SIG-M5 (cell line): Measurements from ENCODE around the gene NFYC.

Source experiments
- DNase-seq: peaks from one replicate; lab custom pipeline; 2025; lab: John Stamatoyannopoulos, UW

The NFYC gene

DNA sequence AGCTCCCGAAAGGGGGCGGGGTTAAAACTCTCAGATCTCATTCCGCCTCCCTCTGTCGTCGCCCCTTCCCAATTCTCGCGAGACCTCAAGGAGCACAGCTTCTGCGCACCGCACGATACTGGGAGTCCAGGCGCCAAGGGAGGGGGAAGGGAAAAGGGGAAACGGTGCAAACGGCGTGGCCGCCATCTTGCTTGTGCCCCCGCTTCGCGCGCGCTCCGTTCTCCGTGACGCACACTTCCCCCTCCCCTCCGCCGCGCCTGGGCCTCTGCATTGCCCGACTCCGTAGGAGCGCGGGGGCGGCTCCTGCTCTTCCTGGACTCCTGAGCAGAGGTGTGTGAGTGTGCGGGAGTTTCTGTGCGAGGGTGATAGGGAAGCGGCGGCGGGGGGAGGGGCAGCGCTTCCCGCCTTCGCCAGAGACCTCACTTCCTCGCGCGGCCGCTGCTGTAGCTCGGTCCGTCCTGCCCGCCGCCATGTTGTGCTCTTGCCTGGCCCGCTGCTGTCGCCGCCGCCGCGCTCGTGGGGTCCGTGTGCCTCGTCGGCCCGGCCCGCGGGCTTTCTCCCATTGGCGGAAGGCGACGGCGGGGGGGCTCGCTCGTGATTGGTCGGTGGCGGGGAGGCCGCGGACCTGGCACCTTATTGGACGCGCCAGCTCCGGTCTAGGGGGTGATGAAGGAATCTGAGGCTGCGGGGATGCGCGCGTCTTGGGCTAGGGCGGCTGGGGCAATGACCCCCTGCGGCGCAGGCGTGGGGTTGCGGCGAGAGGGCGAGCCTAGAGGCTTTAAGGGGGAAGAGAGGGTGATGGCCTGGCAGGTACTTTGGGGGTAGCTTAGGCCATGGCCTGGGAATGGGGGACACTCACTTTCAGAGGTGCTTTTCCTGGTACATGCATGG lies at the start of gene NFYC:
Gene NFYC (plus strand): TSS at position 167 of the 891 bp plus-strand sequence. CDS start 47,140 bp downstream, outside the sequence.
- DNase-seq = peak; percentile 65

DNA sequence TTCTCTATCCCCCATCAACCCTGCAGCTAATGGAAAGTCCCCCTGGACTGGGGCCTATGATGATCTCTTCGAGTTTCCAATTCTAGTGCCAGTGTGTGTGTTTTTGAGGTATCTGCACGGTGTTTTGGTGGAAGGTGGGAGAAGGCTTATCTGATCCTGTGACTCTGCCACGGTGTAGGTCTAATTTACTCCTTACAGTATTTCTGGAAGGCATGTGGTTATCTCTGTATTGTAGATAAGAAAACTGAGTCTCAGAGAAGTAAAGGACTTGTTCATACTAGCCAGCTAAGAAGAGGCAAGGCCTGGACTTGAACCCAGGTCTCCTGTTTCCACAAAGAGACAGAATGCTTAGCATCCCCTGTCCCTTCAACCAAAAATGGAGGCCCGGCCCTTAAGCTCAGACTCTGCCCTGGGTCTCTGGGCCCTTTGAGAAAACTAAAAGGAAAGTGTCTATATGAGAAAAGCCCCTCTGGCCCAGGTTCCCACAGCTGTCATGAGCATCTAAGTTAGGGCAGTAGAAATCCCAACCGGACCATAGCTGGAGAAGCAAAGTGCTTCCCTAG lies 46.3 kb upstream of the NFYC start:
- DNase-seq = no peak

GRCh38 chr1:40646315-40646714 lies 45.2 kb upstream of the NFYC start:
- DNase-seq = no peak

- no peak for DNase-seq
These were observed 43.3 kb upstream of the NFYC start for GRCh38 chr1:40648200-40648599.

DNA sequence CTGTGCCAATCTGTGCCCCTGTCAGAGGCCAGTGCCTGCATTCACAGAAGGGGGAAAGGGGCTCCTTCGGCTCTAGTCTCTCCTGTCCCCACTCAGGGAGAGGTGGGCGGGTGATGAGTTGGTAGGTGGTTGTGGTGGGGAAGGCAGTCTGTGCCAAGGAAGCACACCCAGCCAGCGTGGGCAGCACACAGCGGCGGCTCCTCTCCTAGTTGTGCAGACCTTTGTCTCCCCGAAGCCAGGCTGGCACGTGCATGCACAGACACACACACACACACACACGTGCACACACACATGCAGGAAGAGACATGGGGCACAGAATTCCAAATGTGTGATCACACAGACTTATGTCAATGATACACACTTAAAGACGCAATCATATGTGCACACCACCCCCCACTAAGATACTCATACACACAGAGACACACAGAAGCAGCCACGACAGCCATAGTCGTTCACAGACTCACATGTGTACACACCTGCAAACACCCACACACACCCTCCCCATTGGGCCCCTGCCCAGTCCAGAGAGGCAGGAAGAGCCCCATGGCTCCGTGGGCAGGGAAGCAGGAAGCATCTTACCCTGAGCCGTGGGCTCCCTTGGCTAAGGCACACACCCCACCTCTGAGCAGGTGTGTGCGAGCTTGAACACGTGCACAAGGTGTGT lies 42.4 kb upstream of the NFYC start:
- DNase-seq = no peak

DNA sequence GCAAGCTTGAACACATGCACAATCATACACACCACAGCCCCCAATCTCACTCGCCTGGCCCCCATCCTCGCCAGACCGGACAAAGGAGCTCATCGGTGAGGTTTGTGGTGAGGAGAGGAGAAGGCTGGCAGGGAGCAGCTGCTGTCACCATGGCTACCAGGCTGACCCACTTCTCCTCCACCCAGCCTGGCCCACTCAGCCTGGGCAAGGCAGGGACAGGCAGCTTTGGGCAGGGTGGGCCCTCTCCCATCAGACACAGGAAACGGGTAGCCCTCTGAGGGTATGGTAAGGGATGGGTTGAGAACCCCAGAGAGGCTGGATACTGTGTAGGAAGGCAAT lies 41.9 kb upstream of the NFYC start:
- no peak for DNase-seq

DNA sequence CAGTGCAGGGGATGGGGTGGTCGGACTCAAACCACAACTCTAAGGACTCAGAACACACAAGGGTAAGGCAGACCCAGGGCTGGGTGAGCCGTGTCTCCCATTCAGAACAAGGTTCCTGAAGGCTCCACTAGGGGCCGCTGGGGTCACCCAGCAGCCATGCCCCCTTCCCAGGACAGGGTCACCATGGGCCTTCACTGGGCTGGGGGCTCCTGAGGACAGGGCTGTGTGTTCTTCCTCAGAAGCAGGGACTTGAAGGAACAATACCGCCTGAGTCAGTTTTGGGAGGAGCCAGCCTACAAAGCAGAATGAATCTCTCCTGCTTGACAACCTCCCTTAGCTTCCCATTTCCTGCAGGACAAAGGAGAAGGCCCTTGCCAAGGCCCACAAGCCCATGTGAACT lies 41.4 kb upstream of the NFYC start:
- no peak for DNase-seq

DNA sequence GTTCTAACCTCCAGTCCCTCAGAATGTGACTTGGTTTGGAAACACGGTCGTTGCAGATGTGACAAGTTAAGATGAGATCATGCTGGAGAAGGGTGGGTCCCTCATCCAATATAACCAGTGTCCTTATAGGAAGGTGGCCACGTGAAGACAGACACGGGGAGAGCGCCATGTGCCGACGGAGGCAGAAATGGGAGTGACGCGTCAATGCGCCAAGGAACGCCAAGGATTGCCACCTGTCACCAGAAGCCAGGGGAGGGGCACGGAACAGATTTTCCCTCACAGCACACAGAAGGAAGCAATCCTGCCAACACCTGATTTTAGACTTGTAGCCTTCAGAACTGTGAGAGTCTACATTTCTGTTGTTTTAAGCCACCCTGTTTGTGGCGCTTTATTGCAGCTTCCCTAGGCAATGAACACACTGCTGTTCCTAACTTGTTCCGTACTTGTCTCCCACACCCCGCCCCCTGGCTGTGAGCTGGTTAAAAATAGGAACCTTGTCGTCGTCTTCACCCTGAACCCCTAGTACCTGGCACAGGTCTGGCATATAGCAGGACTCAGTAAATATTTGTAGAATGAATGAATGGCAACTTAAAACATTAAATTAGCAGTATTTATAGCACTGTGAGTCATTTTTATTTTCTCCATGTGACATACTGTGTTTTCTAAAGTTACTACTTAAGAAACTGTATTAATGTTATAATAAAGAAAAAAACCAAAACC lies 40.2 kb upstream of the NFYC start:
- DNase-seq = no peak

GRCh38 chr1:40652468-40652867 lies 39.0 kb upstream of the NFYC start:
- no peak for DNase-seq

DNA sequence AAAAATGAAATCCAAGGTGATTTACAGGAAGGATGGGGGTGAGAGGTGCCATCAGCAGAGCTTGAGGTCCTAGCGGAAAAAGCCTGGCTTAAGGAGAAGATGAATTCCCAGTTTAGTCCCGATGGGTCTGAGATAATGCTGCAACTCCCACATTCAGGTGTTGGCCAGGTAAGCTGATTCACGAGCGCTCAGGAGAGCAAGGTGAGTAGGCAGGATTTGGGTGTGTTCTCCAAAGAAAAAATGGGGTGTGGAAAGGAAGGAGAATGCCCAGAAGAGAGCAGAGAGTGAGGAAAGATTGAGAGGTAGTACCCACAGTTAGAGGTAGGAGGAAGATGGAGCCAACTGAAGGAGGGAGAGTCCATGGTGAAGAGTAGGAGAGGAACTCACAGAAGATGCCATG lies 38.5 kb upstream of the NFYC start:
- DNase-seq = no peak

- no peak for DNase-seq
These were observed 37.5 kb upstream of the NFYC start for GRCh38 chr1:40653851-40654537.

GRCh38 chr1:40657046-40657445 lies 34.5 kb upstream of the NFYC start:
- no peak for DNase-seq

DNA sequence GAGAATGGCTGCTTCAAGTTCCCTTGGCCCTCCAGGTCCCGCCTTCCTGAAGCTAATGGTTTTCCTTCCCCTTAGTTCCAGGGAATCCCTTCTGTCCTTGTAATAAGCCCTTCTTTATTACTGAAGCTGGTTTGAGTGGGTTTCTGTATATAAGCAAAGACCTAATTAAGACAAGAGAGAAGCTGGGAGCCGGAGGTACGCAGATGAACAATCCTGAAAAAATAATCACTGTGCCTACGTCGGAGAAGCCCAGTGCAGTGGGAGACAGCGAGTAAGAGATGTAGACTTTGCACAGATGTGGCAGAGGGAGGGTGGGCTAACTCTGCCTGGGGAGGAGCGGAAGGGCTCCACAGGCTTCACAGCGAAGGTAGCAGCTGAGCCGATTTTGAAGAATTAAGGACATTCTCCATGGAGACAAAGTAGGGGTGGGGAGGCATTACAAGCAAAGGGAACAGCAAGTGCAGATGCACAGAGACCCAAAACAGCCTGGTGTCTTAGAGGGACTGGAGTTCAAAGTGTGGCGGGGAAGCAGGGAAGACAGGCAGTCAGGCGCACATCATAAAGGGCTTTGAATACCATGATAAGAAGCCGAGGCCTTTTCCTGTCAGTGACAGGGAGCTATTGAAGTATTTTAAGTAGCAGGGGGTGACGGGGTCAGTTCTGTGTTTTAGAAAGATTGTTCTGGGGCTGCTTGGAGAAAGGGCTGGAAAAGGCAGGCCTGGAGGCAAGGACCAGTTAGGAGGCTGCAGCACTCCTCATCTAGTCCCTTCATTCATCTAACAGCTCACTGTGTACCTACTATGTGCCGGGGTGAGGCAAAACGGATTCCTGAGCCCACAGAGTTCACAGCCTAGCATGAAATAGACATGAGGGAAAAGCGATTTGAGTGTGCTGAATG lies 32.5 kb upstream of the NFYC start:
- no peak for DNase-seq

GRCh38 chr1:40659649-40659947 lies 31.9 kb upstream of the NFYC start:
- no peak for DNase-seq

DNA sequence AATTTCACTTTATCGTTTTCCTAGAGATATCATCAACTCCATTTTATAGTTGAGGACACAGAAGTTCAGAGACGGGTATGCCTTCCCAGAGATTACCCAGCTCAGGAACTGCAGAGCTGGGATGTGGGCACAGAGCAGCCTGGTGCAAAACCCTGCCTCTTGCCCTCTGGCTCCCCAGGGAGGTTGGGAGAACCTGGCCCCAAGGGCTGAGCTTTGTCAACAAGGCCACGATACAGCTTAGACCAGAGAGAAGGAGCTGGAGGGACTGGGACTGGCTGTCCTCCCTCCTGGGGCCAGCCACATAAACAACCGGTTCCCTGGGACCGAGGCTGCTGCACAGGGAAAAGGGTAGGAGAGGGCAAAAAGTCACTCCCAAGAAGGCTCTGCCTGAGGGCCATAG lies 29.8 kb upstream of the NFYC start:
- no peak for DNase-seq

DNA sequence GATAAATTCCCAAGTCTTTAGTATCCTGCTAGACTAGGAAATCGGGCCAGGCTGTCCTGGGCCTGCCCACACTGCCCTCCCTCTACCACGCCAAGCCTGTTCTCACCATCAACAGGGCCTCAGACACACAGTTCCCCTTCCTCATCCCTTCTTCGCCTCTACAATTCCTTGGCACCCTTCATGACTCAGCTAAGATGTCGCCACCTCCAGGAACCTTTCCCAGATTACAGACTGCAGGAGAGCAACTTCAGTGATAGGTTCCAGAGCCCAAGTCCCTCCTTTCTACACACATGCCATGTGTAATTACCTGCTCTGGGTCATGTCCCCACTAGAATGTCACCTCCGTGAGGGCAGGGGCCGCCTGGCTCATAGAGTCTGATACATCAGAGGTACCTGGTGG lies 29.4 kb upstream of the NFYC start:
- DNase-seq = no peak

DNA sequence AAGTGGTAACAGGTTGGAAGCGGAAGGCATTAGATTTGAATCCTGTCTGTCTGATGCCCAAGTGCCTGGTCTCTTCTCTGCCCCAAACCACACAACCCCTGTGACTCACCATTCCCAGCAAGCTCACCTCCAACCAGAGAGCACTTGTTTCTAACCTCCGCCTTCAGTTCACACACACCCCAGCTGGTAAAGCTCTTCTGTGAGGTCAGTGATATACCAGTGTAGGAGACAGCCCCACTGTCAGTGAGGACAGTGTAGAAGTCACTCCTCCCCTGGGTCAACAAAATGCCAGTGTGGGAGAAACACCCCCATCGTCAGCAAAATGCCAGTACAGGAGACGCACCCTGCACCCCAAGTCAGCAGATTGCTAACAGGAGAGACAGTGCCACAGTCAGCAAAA lies 28.6 kb upstream of the NFYC start:
- no peak for DNase-seq

GRCh38 chr1:40663324-40664166 lies 28.0 kb upstream of the NFYC start:
- no peak for DNase-seq

DNA sequence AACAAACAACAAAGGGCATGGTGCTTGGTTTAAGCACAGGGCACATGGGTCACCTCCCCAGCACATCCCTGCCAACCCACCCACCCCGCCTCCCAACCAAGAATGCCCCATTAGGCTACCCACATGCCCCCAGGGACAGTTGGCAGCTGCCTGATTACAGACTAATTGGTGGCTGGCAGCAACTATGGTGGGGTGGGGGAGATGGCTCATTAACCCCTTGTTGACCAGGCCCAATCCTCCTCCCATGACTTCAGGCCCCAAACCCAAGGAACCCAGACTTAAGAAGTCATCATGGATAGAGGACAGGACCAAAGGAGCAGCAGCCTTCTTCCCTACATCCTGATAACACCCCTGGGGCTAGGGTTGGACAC lies 27.4 kb upstream of the NFYC start:
- no peak for DNase-seq

GRCh38 chr1:40664791-40665190 lies 26.7 kb upstream of the NFYC start:
- no peak for DNase-seq
